NCI-H2227 treated with DMSO at 0.1 percent for 48 hours (cell line): Measurements from ENCODE around the gene SEPSECS.
"Not testable (repeated sequence)": the region's sequence is repeated elsewhere in the genome, so short reads cannot be mapped to it uniquely, and the experiment has no call there.

Experiments
- DNase-seq: peaks from one replicate; lab custom pipeline; 2025; lab: John Stamatoyannopoulos, UW

Gene SEPSECS

DNA sequence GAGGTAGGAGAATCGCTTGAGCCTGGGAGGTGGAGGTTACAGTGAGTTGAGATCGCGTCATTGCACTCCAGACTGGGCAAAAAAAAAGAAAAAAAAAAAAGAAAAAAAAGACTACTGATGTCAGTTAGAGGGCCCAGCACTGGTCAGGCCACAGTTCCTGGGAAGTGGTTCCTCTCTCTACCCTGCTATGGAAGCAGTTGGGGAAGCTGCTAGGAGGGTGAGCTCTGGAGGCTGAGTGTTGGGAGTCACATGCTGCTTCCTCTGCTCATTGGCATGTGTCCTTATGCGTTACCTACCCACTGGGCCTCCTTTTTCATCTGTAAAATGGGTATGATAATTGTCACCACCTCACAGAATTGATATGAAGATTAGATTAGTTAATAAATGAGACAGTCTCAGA is 50.7 kb downstream of the SEPSECS start:
- DNase-seq, result no peak

DNA sequence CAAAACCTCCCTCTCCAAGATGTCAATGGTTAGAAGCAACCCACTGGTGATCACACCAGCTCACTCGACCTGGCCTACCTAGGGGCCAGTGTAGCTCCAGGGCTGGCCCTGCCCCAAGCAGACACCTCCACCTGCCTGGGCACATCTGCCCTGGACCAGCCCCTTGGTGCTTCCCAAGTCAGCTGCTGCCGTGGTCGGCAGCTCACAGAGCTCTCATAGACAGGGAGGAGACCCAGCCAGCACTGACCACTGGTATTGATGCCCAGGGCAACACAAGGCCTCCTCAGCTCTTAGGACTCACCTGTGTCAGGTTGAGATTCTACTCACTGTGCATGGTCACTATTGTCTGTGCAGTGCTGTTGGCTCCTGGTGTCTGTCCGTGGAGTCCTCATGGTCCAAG is 51.7 kb downstream of the SEPSECS start:
- no peak for DNase-seq

- no peak for DNase-seq
Observed at GRCh38 chr4:25107827-25108516, 52.3 kb downstream of the SEPSECS start.

DNA sequence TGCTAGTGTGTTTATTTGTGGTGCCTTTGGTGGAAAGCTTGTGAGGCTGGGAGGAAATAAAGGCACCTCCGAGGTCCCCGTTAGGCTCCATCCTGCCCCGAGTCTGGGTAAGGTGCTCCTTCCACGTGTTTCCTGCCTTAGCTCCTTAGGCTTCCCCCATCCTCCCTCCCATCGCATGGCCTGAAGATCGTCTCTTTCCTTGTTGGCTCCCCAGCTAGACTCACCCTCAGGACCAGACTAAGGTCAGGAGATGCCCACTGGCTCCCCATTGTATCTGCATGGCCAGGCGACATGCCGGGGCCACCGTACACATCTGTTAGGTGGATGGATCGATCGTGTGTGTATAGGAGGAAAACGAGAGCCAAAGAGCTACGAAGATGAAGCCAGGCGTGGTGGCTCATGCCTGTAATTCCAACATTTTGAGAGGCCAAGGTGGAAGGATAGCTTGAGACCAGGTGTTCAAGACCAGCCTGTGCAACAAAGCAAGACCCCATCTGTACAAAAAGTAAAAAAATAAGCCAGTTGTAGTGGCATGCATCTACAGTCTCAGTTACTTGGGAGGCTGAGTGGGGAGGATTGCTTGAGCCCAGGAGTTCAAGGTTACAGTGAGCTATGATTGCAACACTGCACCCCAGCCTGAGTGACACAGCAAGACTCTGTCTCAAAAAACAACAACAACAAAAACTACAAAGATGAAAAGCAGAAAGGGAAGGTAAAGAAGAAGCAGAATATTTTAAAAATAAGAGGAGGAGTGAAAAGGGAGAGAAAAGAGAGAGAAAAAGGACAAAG is 53.7 kb downstream of the SEPSECS start:
- DNase-seq, result no peak

DNA sequence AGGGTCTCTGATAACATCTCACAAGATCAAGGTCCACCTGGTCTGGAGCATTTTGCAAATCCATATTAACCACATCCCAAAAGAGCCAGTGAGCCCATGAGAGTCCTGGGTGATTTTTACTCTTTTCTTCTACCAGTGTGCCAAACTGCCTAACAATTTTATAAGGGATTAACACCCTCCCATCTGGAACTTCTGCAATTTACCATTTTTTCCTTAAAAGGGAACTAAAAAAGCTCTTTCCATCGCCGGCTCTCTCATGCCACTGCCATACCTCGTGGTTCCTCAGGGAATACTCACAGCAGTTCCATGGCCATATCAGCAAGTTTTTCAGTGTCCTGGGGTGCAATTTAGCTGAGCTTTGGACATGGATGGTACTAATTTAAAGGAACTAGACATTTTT is 55.7 kb downstream of the SEPSECS start:
- DNase-seq, result no peak

DNA sequence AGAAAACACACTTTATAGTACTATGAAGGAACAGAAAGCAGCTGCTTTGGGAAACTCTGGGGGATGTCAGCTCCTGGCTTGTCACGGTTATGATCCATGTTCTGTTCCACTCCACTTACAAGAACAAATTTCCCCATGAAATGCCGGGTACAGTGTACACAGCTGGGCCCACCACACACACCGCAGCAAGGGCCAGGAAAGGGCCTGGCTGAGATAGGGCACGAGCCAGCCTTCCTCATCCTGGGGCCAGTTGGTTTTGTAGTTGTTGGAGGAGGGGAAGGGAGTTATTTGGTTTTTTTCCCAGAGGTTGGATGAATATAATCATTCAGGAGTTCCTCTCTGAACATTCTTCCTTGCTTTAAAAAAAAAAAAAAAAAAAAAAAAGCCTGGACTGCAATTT is 56.8 kb downstream of the SEPSECS start:
- no peak for DNase-seq

GRCh38 chr4:25101836-25102235 is 58.4 kb downstream of the SEPSECS start:
- DNase-seq, result no peak

- DNase-seq, result no peak
Observed at GRCh38 chr4:25100710-25101109, 59.5 kb downstream of the SEPSECS start.

- no peak for DNase-seq
Observed at GRCh38 chr4:25100021-25100555, 60.2 kb downstream of the SEPSECS start.

GRCh38 chr4:25098964-25099891 is 61.0 kb downstream of the SEPSECS start:
- no peak for DNase-seq

DNA sequence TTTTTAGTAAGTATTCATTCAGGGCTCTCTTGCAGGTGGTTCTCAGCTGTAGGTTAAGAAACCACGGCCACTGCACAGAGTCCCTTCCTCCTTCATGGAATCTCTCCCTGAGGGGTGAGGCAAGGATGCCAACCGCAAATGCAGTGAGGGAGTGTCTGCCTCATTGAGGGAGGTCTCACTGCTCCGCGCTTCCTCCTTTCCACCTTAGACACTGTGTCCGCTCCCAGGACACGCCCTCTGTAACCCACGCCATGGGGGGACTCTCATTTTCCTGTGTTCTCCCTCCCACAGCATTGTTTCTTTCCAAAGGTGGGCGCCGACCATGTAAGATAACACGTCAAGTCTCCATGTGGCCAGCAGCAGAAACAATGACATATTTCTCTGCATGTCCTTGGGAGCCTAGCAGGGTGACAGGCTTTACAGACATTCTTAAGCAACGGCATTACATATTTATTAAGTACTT is 63.2 kb downstream of the SEPSECS start:
- DNase-seq, result no peak

DNA sequence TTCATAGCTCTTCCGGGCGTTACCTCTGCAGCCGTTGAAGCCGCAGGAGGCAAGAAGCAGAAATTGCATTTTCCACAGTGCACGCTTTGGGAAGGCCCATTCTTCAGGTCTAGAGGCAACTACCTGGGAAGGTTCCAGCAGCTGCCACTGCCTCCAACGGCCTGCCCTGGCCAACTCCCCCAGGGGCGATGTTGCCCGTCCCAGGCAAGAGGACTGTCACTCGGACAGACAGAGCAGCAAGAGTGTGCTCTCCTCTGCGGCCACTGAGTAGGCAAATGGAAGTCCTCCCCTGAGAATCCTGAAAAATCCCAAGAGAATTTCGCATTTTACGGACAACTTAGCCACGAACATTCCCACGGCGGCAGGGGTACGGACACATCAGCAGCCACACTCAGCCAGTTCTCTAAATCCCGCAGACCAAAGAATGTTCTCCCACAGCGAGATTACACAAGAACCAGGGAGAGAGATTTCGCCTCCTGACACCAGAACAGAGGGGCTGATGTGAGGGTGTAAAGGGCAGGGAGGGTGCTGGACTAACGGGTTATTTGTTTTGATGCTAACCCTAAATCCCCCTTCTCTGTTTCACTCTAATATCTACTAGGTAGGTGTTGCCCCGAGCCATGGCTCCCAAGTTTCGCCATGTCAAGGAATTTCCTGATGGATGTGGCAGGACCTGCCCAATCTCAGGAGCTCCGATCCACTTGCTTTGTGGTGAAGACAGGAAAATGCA is 63.8 kb downstream of the SEPSECS start:
- no peak for DNase-seq

DNA sequence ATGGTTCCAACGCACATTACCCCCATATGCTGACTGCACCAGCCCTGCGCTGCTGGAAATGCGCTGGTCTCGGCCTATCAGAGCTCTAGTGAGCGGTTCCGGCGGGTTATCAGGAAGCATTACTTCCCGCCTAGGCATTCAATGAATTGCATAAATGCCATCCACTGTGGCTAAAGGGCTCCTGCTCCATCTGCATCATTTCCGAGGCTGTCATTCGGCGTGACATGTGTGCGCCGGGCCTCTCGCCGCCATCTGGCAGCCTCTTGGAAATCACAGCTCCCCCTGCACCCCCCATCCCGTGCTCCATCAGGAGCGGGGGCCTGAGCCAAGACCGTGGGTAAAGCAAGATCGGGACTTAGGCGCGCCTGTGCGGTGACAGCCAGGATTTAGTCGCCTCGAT is 64.4 kb downstream of the SEPSECS start:
- no peak for DNase-seq

- DNase-seq, result no peak
Observed at GRCh38 chr4:25092139-25092538, 68.1 kb downstream of the SEPSECS start.

- no peak for DNase-seq
Observed at GRCh38 chr4:25090516-25090915, 69.7 kb downstream of the SEPSECS start.

DNA sequence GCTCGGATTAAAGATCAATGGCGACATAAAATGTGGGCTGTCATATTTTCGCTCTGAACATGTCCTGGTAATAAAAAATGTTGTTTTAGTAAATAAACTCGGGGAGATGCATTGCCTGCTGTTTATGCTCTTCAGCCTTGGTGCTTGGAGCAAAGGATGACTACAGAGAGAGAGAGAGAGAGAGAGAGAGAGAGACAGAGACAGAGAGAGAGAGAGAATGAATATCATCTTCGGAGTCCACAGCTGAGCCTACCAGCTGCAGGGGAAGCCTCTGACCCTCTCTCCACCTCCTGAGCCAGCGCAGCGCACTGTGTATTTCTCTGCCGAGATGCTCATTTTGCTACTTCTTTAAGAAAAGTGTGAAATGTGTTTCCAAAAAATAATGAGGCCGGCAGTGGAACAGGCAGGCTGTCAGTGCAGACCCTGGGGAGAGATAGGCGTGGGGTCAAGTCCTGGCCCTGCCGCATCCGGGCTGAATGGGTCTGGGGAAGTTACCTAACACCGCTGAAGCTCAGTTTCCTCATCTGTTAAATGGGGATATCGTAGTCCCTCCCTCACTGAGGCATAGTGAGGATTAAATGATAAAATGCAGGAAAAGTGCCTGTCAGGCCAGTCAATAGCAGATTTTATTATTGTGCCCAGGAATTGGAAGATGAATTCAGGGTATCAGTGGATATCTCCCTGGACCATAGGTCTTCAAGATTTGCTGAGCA is 71.0 kb downstream of the SEPSECS start:
- no peak for DNase-seq

DNA sequence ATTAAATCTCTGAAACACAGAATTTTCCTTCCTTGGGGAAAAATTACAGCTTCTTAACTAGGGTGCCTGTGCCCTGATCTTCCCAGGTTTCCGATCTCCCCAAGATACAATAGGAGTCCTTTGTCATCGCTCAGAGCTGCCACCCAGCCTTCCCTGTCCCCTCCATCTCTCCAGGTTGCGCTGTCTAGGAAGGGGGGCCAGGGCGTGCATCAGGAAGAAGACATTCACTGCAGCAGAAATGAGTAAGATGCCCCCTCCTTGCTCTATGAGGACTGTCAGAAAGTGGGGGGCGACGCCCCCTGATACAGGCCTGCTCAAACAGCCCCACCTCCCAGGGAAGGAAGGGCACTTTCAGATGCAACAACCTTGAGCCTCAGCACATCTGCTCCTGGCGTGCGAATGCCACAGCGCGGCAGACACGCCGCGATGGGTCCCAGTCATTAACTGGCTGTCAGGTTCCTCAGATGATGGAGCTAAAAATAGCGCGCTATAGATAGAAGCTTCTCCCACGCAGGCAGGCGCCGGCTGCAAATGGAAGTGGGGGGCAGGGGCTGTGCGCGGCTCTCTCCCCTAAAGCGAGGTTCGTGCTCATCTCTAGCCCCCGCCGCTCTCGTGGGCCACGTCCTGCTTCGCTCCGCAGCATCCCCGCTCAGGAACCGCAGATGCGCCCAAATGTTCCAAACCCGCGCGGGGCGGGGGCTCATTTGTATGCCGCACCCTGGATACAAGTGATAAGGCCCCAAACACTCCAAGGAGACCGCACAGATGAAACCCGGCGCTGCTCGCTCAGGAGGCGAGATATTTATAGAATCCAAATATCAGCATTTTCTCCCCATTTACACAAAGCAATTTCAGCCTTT is 71.9 kb downstream of the SEPSECS start:
- DNase-seq, result no peak

DNA sequence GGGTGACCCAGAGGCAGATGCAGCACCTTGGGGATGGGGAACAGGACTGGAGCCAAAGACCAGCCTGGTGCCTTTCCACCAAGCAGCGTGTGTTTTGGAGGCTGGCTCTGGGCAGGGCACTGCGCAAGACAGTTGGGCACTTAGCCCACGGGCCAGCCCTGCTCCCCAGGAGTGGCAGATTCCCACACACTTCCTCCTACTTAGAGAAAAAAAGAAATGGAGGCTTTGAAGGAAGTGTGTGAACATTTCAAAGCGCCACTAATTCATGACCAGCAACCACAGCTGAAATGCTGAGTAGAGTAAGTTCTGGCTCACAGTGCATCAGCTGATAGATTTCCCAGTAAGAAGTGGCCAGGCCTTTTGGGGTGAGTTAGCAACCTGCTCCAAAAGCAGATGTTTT is 74.6 kb downstream of the SEPSECS start:
- no peak for DNase-seq

DNA sequence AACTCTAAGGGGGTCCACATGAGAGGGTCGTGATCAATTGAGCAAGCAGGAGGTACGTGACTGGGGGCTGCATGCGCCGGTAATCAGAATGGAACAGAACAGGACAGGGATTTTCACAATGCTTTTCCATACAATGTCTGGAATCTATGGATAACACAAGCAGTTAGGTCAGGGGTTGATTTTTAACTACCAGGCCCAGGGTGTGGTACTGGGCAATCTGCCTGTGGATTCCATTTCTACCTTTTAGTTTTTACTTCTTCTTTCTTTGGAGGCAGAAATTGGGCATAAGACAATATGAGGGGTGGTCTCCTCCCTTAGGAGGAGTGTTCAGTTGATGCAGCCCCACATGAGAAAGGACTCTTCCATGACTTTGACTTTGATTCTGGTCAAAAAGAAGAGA is 76.8 kb downstream of the SEPSECS start:
- DNase-seq, result not testable (repeated sequence)
